GM19240 (cell line): Measurements from ENCODE around the gene GFRA4.

Source experiments
- DNase-seq: peaks from one replicate; pipeline ENCODE4 v3.0.0; 2011; ENCODE audit warnings: low spot score; ENCODE audit not compliant: insufficient read length

The GFRA4 gene

GRCh38 chr20:3694864-3695263, 31.7 kb upstream of the GFRA4 start:
- DNase-seq, result no peak

- no peak for DNase-seq
Observed at GRCh38 chr20:3693376-3693775, 30.2 kb upstream of the GFRA4 start.

DNA sequence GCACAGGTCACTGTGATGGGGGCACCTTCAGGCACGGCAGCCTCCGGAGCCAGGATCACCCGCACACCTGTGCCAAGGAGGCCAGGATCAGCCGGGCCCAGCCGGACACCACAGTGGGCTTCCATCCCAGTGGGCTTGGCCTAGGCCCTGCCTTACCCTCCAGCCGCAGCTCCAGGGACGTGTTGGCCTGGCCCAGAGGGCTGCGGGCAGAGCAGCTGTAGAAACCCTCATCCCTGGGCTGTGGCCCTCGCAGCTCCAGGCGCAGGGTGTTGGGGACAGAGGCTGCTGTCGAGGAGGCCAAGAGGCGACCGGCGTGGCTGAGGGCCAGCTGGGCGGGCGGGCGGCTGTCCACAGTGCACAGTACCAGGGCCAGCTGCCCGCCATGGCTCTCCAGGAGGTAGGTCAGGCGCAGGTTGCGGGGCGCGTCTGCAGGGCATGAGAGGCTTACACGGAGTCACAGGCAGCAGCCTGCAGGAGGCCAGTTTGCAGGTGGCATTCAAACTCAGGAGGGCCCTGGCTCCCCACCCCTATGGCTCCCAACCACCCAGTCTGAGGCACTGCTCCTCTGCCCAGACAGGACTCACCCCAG, 29.6 kb upstream of the GFRA4 start:
- DNase-seq, result no peak

DNA sequence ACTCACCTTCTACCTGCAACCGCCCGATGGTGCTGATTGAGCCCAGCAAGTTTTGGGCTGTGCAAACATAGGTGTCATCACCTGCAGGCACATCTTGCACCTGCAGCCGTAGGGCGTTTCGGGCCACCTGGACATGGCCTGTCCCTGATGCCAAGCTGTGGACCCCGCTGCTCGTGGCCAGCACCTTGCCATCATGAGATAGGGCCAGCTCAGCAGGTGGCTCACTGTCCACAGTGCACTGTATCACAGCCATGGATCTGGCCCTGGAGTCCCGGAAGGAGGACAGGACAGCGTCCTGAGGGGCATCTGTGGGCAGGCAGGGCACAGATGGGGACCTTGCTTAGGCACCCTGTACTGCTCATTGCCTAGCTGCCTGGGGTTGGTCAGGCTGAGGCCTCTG, 28.7 kb upstream of the GFRA4 start:
- no peak for DNase-seq

DNA sequence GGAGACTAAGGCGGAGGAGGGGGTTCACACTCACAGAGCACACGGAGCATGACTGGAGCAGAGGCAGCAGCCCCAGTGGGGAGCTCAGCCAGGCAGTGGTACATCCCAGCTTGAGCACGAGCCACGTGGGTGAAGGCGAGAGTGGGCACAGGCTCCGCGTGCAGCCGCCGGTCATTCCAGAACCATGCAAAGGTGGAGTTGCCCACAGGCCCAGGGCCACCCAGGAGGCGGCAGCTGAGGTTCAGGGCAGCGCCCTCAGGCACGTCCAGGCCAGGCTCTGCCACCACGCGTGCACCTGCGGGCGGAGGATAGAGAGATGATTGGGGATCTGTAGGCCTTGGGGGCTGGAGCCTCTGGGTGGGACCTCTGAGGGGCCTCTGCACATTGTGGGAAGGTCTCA, 28.1 kb upstream of the GFRA4 start:
- DNase-seq, result no peak

DNA sequence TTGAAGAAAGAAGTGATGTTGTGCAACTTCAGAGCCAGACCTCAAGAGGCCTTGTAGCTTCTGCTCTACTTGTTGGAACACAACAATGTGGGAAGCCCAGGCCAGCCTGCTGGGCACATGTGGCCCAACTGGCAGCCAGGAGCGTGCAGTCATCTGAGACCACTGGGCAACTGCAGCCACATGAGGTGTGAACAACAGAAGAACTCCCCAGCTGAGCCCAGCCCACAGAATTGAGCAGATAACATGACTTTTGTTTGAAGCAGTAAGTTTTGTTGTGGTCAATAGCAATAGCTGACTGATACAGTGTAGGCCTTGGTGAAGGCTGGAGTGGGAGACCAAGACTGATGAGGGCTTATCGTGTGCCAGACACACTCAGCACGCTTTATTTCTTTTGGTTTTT, 27.2 kb upstream of the GFRA4 start:
- DNase-seq, result no peak

DNA sequence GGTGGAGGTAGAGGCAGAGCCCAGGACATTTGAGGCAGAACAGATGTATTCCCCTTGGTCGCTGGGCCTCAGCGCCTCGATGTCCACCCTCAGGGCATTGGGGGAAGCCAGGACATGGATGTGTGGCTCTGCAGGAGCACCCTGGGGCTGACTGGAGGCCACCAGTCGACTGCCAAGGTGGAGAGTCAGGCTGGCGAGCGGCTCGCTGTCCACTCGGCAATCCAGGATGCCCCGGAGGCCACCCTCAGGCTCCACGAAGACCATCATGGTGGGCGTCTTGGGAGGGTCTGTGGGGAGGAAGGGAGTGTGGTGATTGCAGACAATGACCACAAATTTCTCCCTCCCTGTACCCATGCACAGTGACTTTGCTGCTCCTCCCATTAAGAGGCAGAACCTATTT, 26.8 kb upstream of the GFRA4 start:
- no peak for DNase-seq

- DNase-seq, result no peak
Observed at GRCh38 chr20:3687655-3688054, 24.5 kb upstream of the GFRA4 start.

- DNase-seq, result no peak
Observed at GRCh38 chr20:3686867-3687321, 23.7 kb upstream of the GFRA4 start.

- no peak for DNase-seq
Observed at GRCh38 chr20:3686421-3686820, 23.2 kb upstream of the GFRA4 start.

DNA sequence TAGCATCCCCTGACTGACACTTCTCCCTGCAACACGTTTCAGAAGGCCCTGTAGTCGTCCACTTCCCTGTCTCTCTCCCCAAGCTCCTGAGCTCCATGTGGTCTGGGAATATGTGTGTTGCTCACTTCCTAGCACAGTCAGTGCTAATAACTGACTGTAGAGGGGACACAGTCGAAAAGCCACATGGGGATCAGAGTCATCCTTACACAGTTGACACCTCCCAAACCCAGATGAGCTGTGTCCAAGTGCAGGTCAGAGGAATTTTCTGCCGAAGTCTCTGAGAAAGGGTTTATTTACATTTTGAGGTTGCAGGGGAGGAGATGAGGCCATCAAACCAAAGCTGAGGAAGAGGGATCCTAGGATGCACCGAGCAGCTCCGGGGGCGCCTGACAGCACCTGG, 22.1 kb upstream of the GFRA4 start:
- no peak for DNase-seq

DNA sequence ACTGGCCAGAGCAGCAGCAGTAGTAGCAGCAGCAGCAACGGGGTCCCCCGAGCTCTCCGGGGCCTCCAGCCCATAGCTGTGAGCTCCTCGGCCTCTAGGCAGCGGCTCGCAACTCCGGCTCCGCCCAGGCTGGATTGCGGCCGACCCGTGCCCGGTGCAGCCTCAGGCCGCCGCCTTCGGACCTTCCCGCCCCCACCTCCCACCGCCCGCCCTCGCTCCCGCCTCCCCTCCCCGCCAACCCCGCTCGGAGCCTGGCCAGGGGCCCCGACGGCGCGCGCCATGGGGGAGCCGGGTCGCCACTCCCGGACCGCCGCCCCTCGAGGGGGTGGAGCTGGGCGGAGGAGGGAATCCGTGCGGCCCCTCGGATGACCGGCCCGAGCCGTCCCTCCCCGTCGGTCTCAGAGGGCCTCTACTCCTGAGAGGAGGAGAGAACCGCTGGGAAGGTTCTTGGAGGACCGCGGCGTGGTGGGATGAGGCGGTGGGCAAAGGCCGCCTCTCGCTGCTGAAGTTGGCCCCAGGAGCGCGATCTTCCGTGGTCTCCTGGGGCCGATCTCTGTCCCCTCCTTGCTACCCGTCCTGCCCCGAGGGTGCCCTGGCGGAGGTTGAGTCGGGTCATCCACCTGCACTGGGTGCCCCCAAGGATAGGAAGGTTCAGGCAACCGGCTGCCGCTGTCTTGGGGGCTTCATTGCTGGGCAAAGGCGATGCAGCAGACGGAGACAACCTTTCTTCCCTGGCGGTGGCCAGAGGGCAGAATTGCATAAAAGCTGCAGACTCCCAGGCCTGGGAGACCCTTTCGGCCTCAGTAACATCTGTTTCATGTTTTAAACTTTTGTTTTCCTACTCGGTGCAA, 19.0 kb upstream of the GFRA4 start, which contains the start of gene ADAM33:
Gene ADAM33 (minus strand): TSS at position 80 of the 851 bp plus-strand sequence. CDS start 6 bp downstream, at position 74.
- DNase-seq, result no peak

GRCh38 chr20:3681352-3681930, 18.2 kb upstream of the GFRA4 start:
- no peak for DNase-seq

DNA sequence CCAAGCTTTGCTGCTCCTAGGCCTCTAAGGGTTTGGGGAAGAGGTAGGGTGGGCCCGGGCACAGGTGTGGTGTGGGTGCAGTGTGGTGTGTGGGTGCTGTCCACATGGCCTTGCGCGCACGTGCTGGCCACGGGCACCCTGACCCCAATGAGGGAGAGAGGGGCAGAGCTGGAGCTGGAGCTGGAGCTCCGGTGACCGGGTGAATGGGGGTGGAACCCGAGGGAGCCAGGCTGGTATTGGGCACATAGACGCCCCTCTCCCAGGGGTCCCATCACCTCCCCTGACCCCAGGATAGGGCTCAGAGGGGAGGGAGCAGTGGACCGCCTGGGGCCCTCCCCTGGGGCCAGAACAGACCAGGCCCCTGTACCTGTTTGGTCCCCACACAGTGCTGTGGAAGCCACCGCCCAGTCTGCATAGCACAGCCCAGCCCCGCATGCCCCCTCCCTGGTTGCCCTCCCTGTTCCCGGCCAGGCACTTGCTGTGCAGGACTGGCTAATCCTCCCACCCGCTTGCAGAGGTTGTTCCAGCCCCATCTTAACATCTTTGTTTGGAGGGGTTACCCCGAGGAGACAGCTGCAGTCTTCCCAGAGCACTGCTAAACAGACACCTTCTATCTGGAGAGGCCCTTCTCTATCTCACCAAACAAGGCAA, 17.6 kb upstream of the GFRA4 start:
- DNase-seq, result no peak

DNA sequence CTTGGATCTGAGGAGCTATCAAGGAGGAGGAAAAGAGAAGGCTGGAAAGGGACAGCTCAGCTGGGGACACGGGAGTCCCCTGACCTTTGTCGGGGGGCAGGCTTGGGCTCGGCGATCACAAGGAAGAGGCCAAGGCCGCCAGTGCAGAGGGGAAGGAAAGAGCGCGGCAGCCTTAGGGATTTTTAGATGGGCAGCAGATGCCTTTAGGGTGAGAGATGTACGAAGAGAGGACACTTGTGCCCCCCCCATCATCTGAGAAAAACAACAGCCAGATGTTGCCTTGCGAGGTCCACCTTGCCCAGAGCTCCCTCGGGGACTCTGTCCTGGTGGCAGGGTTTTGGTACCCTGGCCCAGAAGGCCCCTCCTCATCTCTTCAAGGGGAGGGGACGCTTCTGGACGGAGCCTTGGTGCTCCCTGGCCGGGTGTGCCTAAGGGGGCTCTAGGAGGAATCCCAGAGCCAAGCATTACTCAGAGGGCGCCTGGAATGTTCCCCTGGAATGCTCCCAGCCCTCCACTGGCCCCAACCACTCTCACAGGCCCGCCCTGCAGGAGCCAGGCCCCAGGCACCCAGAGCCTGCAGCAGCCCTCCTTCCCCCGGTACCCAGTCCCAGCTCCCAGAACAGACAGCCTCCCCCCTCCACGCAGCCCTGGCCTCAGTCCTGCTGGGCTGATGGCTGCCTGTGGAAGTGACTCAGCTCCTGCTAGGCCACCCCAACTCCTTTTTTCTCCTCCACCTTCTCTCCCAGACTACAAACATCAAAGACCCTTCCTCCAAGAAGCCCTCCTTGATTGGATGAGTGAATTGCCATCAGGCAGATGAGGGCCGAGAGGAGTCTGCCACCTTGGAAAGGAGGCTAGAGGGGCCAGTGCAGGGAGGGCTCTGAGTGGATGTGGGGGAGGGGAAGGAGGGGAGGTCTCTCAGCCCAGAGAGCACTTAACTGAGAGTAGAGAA, 16.8 kb upstream of the GFRA4 start:
- DNase-seq, result no peak

- DNase-seq, result no peak
Observed at GRCh38 chr20:3678856-3679720, 15.9 kb upstream of the GFRA4 start.

DNA sequence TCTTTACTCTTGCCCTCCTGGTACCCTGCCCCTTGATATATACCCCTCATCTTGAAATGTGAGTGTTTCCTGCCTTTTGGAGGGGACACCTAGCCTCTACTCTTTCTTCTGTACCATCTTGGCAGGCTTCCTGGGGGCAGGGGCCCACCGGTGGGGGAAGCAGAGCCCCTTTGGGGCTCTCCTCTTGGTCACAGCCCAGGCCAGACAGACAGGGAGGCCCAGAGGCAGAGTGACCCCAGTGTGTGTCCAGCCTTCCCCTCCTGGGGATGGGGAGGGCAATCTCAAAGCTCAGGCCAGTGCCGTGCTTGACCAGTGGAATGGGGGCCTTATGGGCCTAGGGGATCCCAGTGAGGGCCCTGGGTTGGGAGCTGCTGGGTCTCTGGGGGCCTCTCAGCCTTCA, 15.0 kb upstream of the GFRA4 start:
- DNase-seq, result no peak

DNA sequence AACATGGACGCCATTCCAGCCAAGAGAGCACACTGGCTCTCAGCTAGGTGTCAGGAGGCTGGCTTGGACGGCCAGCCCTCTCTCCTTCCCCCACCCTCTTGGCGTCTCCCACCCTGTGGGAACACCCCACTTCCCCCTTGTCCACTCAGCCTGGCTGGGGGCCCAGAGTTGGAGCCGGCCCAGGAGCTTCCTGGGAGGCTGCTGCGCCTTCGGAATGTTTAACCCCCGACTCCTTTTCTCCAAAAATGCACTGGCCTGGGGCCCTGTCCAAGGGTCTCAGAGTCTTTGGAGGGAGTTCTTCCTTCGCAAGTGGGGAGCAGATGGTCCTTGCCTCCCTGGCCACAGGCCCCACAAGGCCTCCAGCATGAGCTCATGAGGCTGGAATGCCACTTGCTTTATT, 14.5 kb upstream of the GFRA4 start:
- DNase-seq, result no peak

GRCh38 chr20:3674995-3675900, 12.0 kb upstream of the GFRA4 start:
- no peak for DNase-seq
